Heart right ventricle (tissue), 16 donors: ENCODE data around the gene UBE2M. TPM values are rescaled to one million over a fixed set of nuclear protein-coding genes. Genes with fewer than 3 reads are reported as not detected.

Source experiments
- ATAC-seq, 8 donors: fragments of 200-7000 bp; cut with Tn5 transposase; one replicate each; pipeline ENCODE4 v1.9.1; 2020; ENCODE audit warnings: mild to moderate bottlenecking in 8 of 8, moderate library complexity in 8 of 8, moderate number of reproducible peaks in 1 of 8
- DNase-seq, 2 donors: peaks; one replicate each; pipeline ENCODE4 v3.0.0-alpha.2; 2020
- H3K27ac ChIP-seq, 10 donors: fragments of 200-600 bp; sonication (generic) in 2 of 10; one replicate each; pipeline versions ENCODE4 v1.5.0 to v1.8.0; 2020 to 2022; ENCODE audit warnings: mild to moderate bottlenecking in 3 of 10
- H3K27me3 ChIP-seq, 7 donors: fragments of 200-600 bp; one replicate each; pipeline ENCODE4 v1.8.0; 2021 to 2022; ENCODE audit warnings: mild to moderate bottlenecking in 2 of 7
- H3K36me3 ChIP-seq, 9 donors: fragments of 200-600 bp; sonication (generic) in 1 of 9; one replicate each; pipeline versions ENCODE4 v1.5.0 to v1.8.0; 2020 to 2022; ENCODE audit warnings: mild to moderate bottlenecking in 2 of 9
- H3K4me1 ChIP-seq, 9 donors: fragments of 200-600 bp; sonication (generic) in 1 of 9; one replicate each; pipeline versions ENCODE4 v1.5.0 to v1.8.0; 2020 to 2022; ENCODE audit warnings: mild to moderate bottlenecking in 4 of 9
- H3K4me3 ChIP-seq, 10 donors: fragments of 200-600 bp; sonication (generic) in 2 of 10; one replicate each; pipeline versions ENCODE4 v1.5.0 to v1.8.0; 2020 to 2022; ENCODE audit warnings: mild to moderate bottlenecking in 7 of 10, moderate library complexity in 2 of 10
- H3K9me3 ChIP-seq, 11 donors: fragments of 200-600 bp in 10 of 11; sonication (generic) in 2 of 11; one replicate each; pipeline versions ENCODE4 v1.5.0 to v1.8.0; 2013 to 2022; ENCODE audit warnings: mild to moderate bottlenecking in 2 of 11, control low read depth in 1 of 11, moderate library complexity in 1 of 11
- CTCF ChIP-seq, 9 donors: fragments of 200-600 bp; sonication (generic) in 2 of 9; IDR thresholded peaks; one replicate each; pipeline versions ENCODE4 v1.5.0 to v1.8.0; 2021 to 2022; ENCODE audit warnings: antibody characterized with exemption in 9 of 9, mild to moderate bottlenecking in 5 of 9, moderate library complexity in 1 of 9
- WGBS, 2 donors: extraction: QIAGEN DNeasy Blood & Tissue Kit; methylation state at CpG; one replicate each; pipeline ENCODE4 v1.1.7; 2013; ENCODE audit warnings: inconsistent platforms in 1 of 2; 5-methylcytosine and 5-hydroxymethylcytosine counted together
- intact Hi-C, 10 donors: fragments of 100-400 bp; cut with DNase I; formaldehyde crosslinking; loops; one replicate each; pipeline versions ENCODE4 v1.11.1 to v1.14.2; 2022
- polyA plus RNA-seq, 2 donors: library from polyadenylated mRNA; stranded (reverse); fragments of 200-250 nt; gene quantifications; one replicate each; pipeline ENCODE4 v1.2.3, GENCODE V29; 2013
- total RNA-seq, 10 donors: library from RNA; stranded (reverse); fragmentation: NEBNext Ultra II Directional in 3 of 10; extraction: Animal tissue kit (Norgen Biotek cat#: 25700) in 3 of 10; gene quantifications; one replicate each; pipeline versions ENCODE4 v1.2.1 to v1.2.4, GENCODE V29; 2021 to 2023
- donor health status: Arrhythmogenic right ventricular cardiomyopathy.
- donor health status: ischemic (EF 13 %, LVEDD 7.1; RV severe dilation, severe dysfunction).
- donor health status: healthy with polysubstance abuse.
- donor health status: DM: no; HTN: yes; CAD: no.
- donor health status: DM: no; HTN: no; CAD: no.
- donor health status: ischemic (EF 25% LVEDD 6.9; RV normal size, moderate dysfunction).
- donor health status: ischemic (EF 25% LVEDD 5.7; RV mildly dilated, moderate dysfunction).
- donor health status: healthy.
- donor health status: DM: yes; HTN: yes; CAD: no.
- donor health status: Ischemic cardiomyopathy.
- donor health status: ischemic (EF 35%, LVEDD 5.7; RV mildly dilated, moderate dysfunction).
- donor health status: nonischemic (EF 11% LVEDD 7.7; RV severe dilation, severe dysfunction).
- donor health status: DM: yes; HTN: yes; CAD: no.
- donor health status: PGD.
- donor health status: ischemic (EF 29% LVEDD 5.4; RV normal size, mild dysfunction).
- donor health status: nonischemic (EF 23%, LVEDD 6.1; RV moderate dilation, normal function).

Gene UBE2M
- total and polyA plus RNA-seq, 12 donors, result 45.4 to 146 (median 118) TPM

- H3K4me1 ChIP-seq, result peaks cover 22 to 55% (median 46%) of the 10 kb centered on the region in 9 donors
- peaks cover under 1 to 51% (median 33%) of the 10 kb centered on the region in 9 donors for H3K36me3 ChIP-seq
- peak overlapping the region; percentile 76 to 100 (median 94) for H3K27ac ChIP-seq
- intact Hi-C loops, result loop anchor here in 1 of 10 donors (1.0 kb wide), 1 partner anchor 11 kb away; the partner anchor contains the start of gene TRIM28
- no peaks in the 10 kb centered on the region for H3K27me3 ChIP-seq
- H3K4me3 ChIP-seq, result peak overlapping the region; percentile 60 to 84 (median 76)
- H3K9me3 ChIP-seq, result no peaks in the 10 kb centered on the region
- DNase-seq (no peak), ATAC-seq (no peak)
- WGBS, 2 donors, result 37 to 53% methylated on average over 4 of the region's 4 CpGs
- TF ChIP-seq CTCF (IDR thresholded peaks at IDR 0.05), result no peak
Observed at GRCh38 chr19:58555369-58555885, 3.0 kb downstream of the UBE2M start.

GRCh38 chr19:58554494-58555368 is 3.7 kb downstream of the UBE2M start, which contains the start of gene CHMP2A:
CHMP2A (minus strand) TSS chr19:58555105; CDS start chr19:58554212, 893 bp downstream.
- Histone ChIP-seq H3K27me3 (no peaks in the 10 kb centered on the region), H3K36me3 (peaks cover 4 to 58% (median 40%) of the 10 kb centered on the region in 9 donors), H3K9me3 (no peaks in the 10 kb centered on the region), H3K27ac (peak within 1 kb of the TSS; percentile 76 to 100 (median 94)), H3K4me3 (peak within 1 kb of the TSS; percentile 60 to 84 (median 76)), H3K4me1 (peaks cover 22 to 49% (median 39%) of the 10 kb centered on the region in 9 donors)
- WGBS, 2 donors, result 1% methylated on average over 69 of the region's 69 CpGs
- TF ChIP-seq CTCF (IDR thresholded peaks at IDR 0.05), result no peak
- intact Hi-C loops, result loop anchor here in 1 of 10 donors (1.0 kb wide), 1 partner anchor 10 kb away; the partner anchor contains the start of gene TRIM28
- DNase-seq, result peak; percentile 99
- peak; percentile 50 to 78 (median 68) for ATAC-seq

GRCh38 chr19:58553799-58554493 is 4.5 kb downstream of the UBE2M start:
- ATAC-seq (no peak), DNase-seq (no peak)
- WGBS, 2 donors, result 40% methylated on average over 18 of the region's 18 CpGs
- Histone ChIP-seq H3K4me1 (peaks cover 22 to 45% (median 37%) of the 10 kb centered on the region in 9 donors), H3K4me3 (peak overlapping the region; percentile 60 to 84 (median 76)), H3K27me3 (no peaks in the 10 kb centered on the region), H3K9me3 (no peaks in the 10 kb centered on the region), H3K27ac (peak overlapping the region; percentile 76 to 100 (median 94)), H3K36me3 (peaks cover 7 to 66% (median 47%) of the 10 kb centered on the region in 9 donors)
- TF ChIP-seq CTCF (IDR thresholded peaks at IDR 0.05), result no peak
- intact Hi-C loops, result no loop called here

- TF ChIP-seq CTCF (IDR thresholded peaks at IDR 0.05), result no peak
- Histone ChIP-seq H3K36me3 (peaks cover 7 to 79% (median 60%) of the 10 kb centered on the region in 9 donors), H3K27ac (no peak overlapping the region), H3K27me3 (no peaks in the 10 kb centered on the region), H3K4me3 (no peak overlapping the region), H3K4me1 (peaks cover 22 to 45% (median 37%) of the 10 kb centered on the region in 9 donors), H3K9me3 (no peaks in the 10 kb centered on the region)
- WGBS, 2 donors, result 81 to 91% methylated on average over 2 of the region's 2 CpGs
- ATAC-seq (no peak), DNase-seq (no peak)
- intact Hi-C loops, result no loop called here
Observed at GRCh38 chr19:58552655-58553054, 5.8 kb downstream of the UBE2M start.
